ENCODE measurements around the gene C14orf132.

The C14orf132 gene

GRCh38 chr14:96084796-96085195, 45.6 kb downstream of the C14orf132 start:
- no peak for DNase-seq

GRCh38 chr14:96085369-96085768, 46.2 kb downstream of the C14orf132 start:
- DNase-seq, result no peak

GRCh38 chr14:96086032-96086431, 46.9 kb downstream of the C14orf132 start:
- no peak for DNase-seq

GRCh38 chr14:96086574-96087077, 47.5 kb downstream of the C14orf132 start:
- no peak for DNase-seq

- no peak for DNase-seq
These were observed 48.9 kb downstream of the C14orf132 start for GRCh38 chr14:96088074-96088473.

GRCh38 chr14:96088481-96088880, 49.3 kb downstream of the C14orf132 start:
- DNase-seq, result no peak

- DNase-seq, result no peak
These were observed 49.7 kb downstream of the C14orf132 start for GRCh38 chr14:96088911-96089310.

- no peak for DNase-seq
These were observed 50.2 kb downstream of the C14orf132 start for GRCh38 chr14:96089401-96089800.

- DNase-seq, result peak; percentile 95 to 98
These were observed 51.4 kb downstream of the C14orf132 start for GRCh38 chr14:96090441-96091148.

GRCh38 chr14:96091149-96091693, 52.1 kb downstream of the C14orf132 start:
- no peak for DNase-seq

- DNase-seq, result no peak
These were observed 52.8 kb downstream of the C14orf132 start for GRCh38 chr14:96091941-96092411.

- no peak for DNase-seq
These were observed 53.8 kb downstream of the C14orf132 start for GRCh38 chr14:96092936-96093335.

GRCh38 chr14:96094211-96094610, 55.0 kb downstream of the C14orf132 start:
- no peak for DNase-seq

- DNase-seq, result no peak
These were observed 55.5 kb downstream of the C14orf132 start for GRCh38 chr14:96094656-96095055.

GRCh38 chr14:96095058-96095457, 55.9 kb downstream of the C14orf132 start:
- DNase-seq, result no peak

- DNase-seq, result no peak
These were observed 56.7 kb downstream of the C14orf132 start for GRCh38 chr14:96095581-96096476.

GRCh38 chr14:96096639-96097610, 57.8 kb downstream of the C14orf132 start:
- no peak for DNase-seq

- DNase-seq, result no peak
These were observed 58.6 kb downstream of the C14orf132 start for GRCh38 chr14:96097752-96098151.

GRCh38 chr14:96098309-96098998, 59.3 kb downstream of the C14orf132 start:
- DNase-seq, result peak; percentile 27 to 56

GRCh38 chr14:96098999-96099335, 59.8 kb downstream of the C14orf132 start:
- no peak for DNase-seq

Data from NCI-H187 (cell line).